Fibroblast of peridontal ligament (primary cell): ENCODE data around the gene RTP3.
"Not testable (repeated sequence)": the region's sequence is repeated elsewhere in the genome, so short reads cannot be mapped to it uniquely, and the experiment has no call there.

Experiments used
- DNase-seq: peaks from one replicate; pipeline ENCODE4 v3.0.0-alpha.2; 2010; ENCODE audit errors: extremely low read depth

The RTP3 gene

DNA sequence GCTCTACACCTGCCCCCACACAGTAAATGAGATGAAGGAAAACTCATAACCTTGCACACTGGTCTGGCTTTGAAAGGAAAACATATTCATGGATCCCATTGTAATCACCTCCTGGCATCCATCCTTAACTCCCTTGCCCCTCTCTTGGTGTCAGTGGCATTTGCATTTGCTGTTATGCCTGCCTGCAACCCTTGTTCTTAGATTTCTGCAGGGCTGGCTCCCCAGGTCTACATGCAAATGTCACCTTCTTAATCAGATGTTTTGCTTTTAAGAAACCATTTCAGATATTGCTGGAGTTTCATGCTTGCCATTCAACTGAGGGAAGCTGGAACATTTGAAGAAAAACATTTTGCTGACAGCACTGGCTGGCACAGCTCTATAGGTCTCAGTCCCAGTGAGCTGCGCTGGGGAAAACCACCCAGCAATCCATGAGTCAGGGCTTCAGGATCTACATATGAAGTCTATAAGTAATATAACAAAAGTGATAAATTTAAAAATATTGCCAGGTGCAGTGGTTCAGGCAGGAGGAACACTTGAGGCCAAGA, 49.2 kb downstream of the RTP3 start:
- DNase-seq, result no peak

- DNase-seq, result not testable (repeated sequence)
These were observed 50.8 kb downstream of the RTP3 start for GRCh38 chr3:46548611-46549010.

DNA sequence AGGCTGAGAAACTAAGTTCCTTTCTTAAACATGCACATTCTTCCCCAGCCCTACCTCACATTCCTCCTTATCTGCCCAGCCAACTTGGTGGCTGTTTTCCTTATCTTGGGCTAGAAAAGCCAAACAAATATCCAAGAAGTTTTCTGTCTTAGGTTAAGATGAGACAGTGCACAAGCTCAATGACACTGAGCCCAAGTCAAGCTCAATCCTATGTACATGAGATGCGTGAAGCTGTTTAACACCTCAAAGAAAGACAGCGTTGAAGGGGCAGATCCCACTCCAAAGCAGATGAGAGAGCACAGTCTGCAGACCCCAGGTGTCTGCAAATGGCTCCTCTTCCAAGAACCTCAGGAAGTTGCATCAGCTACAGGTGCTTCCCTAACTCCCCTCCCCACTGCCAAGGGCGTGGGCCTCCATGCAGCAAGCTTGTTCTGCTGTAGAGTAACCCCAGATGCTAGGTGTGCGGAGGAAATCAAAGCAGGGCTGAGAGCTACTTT, 51.7 kb downstream of the RTP3 start:
- DNase-seq, result no peak

- no peak for DNase-seq
These were observed 52.2 kb downstream of the RTP3 start for GRCh38 chr3:46549989-46550388.
